Uterus (tissue), 2 donors: ENCODE results near the gene MT1M.

Experiments used
- POLR2A ChIP-seq, 2 donors: fragments of 450-650 bp; IDR thresholded peaks; one replicate each; pipeline ENCODE4 v1.6.1; 2016; ENCODE audit warnings: antibody characterized with exemption in 2 of 2, mild to moderate bottlenecking in 1 of 2, moderate library complexity in 1 of 2
- TF ChIP-seq, protein P1 (sequence below), 4 experiments: fragments of 200-600 bp in 2 of 4; fragments of 450-650 bp in 2 of 4; sonication (generic) in 2 of 4; IDR thresholded peaks; one replicate each; pipeline ENCODE4 v1.5.1; 2016 to 2019; ENCODE audit warnings: antibody characterized with exemption in 4 of 4, mild to moderate bottlenecking in 2 of 4, moderate library complexity in 1 of 4

DNA sequence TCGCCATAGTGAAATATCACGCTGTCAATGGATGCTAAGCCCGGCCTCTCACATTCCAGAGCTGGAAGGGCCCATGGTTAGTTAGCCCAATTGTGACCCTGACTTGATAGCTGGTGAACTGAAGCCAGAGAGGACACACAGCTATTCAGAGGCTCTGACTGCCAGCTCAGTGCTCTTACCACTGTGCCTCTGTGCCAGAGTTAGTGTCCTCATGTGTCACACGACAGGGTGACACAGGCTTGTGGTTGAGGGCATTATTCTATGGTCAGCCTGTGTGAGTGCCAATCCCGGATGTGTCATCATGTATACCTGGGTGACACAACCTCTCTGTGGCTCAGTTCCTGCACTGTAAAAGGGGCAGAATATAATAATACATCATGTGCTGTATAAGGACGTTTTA lies 47.4 kb downstream of the MT1M start:
- TF ChIP-seq, protein P1, sequence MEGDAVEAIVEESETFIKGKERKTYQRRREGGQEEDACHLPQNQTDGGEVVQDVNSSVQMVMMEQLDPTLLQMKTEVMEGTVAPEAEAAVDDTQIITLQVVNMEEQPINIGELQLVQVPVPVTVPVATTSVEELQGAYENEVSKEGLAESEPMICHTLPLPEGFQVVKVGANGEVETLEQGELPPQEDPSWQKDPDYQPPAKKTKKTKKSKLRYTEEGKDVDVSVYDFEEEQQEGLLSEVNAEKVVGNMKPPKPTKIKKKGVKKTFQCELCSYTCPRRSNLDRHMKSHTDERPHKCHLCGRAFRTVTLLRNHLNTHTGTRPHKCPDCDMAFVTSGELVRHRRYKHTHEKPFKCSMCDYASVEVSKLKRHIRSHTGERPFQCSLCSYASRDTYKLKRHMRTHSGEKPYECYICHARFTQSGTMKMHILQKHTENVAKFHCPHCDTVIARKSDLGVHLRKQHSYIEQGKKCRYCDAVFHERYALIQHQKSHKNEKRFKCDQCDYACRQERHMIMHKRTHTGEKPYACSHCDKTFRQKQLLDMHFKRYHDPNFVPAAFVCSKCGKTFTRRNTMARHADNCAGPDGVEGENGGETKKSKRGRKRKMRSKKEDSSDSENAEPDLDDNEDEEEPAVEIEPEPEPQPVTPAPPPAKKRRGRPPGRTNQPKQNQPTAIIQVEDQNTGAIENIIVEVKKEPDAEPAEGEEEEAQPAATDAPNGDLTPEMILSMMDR (IDR thresholded peaks at IDR 0.05) = no peak
- TF ChIP-seq POLR2A (IDR thresholded peaks at IDR 0.05) = no peak
